Neural crest cell (in vitro differentiated cells): ENCODE measurements around the gene NDUFV3. TPM values are rescaled to one million over a fixed set of nuclear protein-coding genes. Genes with fewer than 3 reads are reported as not detected.

Experiments
- DNase-seq: peaks from one replicate; pipeline ENCODE4 v3.0.0; 2021; ENCODE audit warnings: low read depth, mixed read lengths, low spot score
- H3K27ac Mint-ChIP-seq: one replicate; pipeline ENCODE4 v1.8.0; 2021; ENCODE audit warnings: mild to moderate bottlenecking, mixed read lengths; ENCODE audit not compliant: unreplicated experiment
- H3K27me3 Mint-ChIP-seq: 2 replicates; pipeline ENCODE4 v1.8.0; 2021; ENCODE audit warnings: low read depth, mild to moderate bottlenecking, mixed read lengths
- H3K36me3 Mint-ChIP-seq: 2 replicates; pipeline ENCODE4 v1.8.0; 2021; ENCODE audit warnings: low read depth, mild to moderate bottlenecking, mixed read lengths
- H3K4me1 Mint-ChIP-seq: 2 replicates; pipeline ENCODE4 v1.8.0; 2021; ENCODE audit warnings: mixed read lengths
- H3K4me3 Mint-ChIP-seq: one replicate; pipeline ENCODE4 v1.8.0; 2021; ENCODE audit warnings: mild to moderate bottlenecking, mixed read lengths
- H3K9me3 Mint-ChIP-seq: 2 replicates; pipeline ENCODE4 v1.8.0; 2021; ENCODE audit warnings: mixed read lengths
- CTCF ChIP-seq: fragments of 200-600 bp; sonication (generic); conservative IDR thresholded peaks from 2 replicates; pipeline ENCODE4 v1.5.0; 2021; ENCODE audit warnings: antibody characterized with exemption, mild to moderate bottlenecking
- total RNA-seq: library from RNA; stranded (reverse); gene quantifications from 2 replicates; pipeline ENCODE4 v1.2.1, GENCODE V29; 2021

Gene NDUFV3
- total RNA-seq, 1 donor from 2014 or later: 38.1 TPM

GRCh38 chr21:42863504-42863870 is 29.6 kb upstream of the NDUFV3 start:
- H3K27me3 Mint-ChIP-seq: no peaks in the 10 kb centered on the region
- peaks cover 3% of the 10 kb centered on the region for H3K36me3 Mint-ChIP-seq
- no peaks in the 10 kb centered on the region for H3K4me1 Mint-ChIP-seq
- H3K27ac Mint-ChIP-seq: no peak overlapping the region
- no peak for DNase-seq
- H3K4me3 Mint-ChIP-seq: no peak overlapping the region
- no peak for TF ChIP-seq CTCF
- H3K9me3 Mint-ChIP-seq: no peaks in the 10 kb centered on the region

- no peaks in the 10 kb centered on the region for H3K4me1 Mint-ChIP-seq
Observed at GRCh38 chr21:42864286-42864685, 28.8 kb upstream of the NDUFV3 start.

GRCh38 chr21:42864815-42865775 is 28.0 kb upstream of the NDUFV3 start:
- no peaks in the 10 kb centered on the region for H3K9me3 Mint-ChIP-seq
- H3K4me3 Mint-ChIP-seq: no peak overlapping the region
- TF ChIP-seq CTCF: no peak
- H3K27me3 Mint-ChIP-seq: no peaks in the 10 kb centered on the region
- peaks cover 8% of the 10 kb centered on the region for H3K36me3 Mint-ChIP-seq
- H3K4me1 Mint-ChIP-seq: no peaks in the 10 kb centered on the region
- H3K27ac Mint-ChIP-seq: peak overlapping the region; percentile 37
- DNase-seq: no peak

More at GRCh38 chr21:42864286-42864685, 28.8 kb upstream of the NDUFV3 start:
- DNase-seq: no peak
- no peaks in the 10 kb centered on the region for H3K9me3 Mint-ChIP-seq
- H3K27ac Mint-ChIP-seq: no peak overlapping the region
- H3K36me3 Mint-ChIP-seq: peaks cover 7% of the 10 kb centered on the region
- H3K4me3 Mint-ChIP-seq: no peak overlapping the region
- H3K27me3 Mint-ChIP-seq: no peaks in the 10 kb centered on the region
- no peak for TF ChIP-seq CTCF

- peak overlapping the region; percentile 19 for H3K27ac Mint-ChIP-seq
Observed at GRCh38 chr21:42865776-42866160, 27.3 kb upstream of the NDUFV3 start.

GRCh38 chr21:42868196-42868595 is 24.9 kb upstream of the NDUFV3 start:
- Mint-ChIP-seq H3K4me1 (no peaks in the 10 kb centered on the region), H3K27ac (no peak overlapping the region), H3K9me3 (no peaks in the 10 kb centered on the region), H3K36me3 (peaks cover 12% of the 10 kb centered on the region), H3K4me3 (no peak overlapping the region), H3K27me3 (no peaks in the 10 kb centered on the region)
- DNase-seq: no peak
- TF ChIP-seq CTCF: no peak

More at GRCh38 chr21:42865776-42866160, 27.3 kb upstream of the NDUFV3 start:
- Mint-ChIP-seq H3K4me1 (no peaks in the 10 kb centered on the region), H3K9me3 (no peaks in the 10 kb centered on the region), H3K36me3 (peaks cover 9% of the 10 kb centered on the region), H3K27me3 (no peaks in the 10 kb centered on the region), H3K4me3 (no peak overlapping the region)
- DNase-seq: no peak
- no peak for TF ChIP-seq CTCF
